ENCODE results near the gene MMGT1. TPM values are rescaled to one million over a fixed set of nuclear protein-coding genes. Genes with fewer than 3 reads are reported as not detected.

The MMGT1 gene
- 2.2 and 5.0 TPM in 2 replicates for total RNA-seq (ENCODE audit: low replicate concordance)

DNA sequence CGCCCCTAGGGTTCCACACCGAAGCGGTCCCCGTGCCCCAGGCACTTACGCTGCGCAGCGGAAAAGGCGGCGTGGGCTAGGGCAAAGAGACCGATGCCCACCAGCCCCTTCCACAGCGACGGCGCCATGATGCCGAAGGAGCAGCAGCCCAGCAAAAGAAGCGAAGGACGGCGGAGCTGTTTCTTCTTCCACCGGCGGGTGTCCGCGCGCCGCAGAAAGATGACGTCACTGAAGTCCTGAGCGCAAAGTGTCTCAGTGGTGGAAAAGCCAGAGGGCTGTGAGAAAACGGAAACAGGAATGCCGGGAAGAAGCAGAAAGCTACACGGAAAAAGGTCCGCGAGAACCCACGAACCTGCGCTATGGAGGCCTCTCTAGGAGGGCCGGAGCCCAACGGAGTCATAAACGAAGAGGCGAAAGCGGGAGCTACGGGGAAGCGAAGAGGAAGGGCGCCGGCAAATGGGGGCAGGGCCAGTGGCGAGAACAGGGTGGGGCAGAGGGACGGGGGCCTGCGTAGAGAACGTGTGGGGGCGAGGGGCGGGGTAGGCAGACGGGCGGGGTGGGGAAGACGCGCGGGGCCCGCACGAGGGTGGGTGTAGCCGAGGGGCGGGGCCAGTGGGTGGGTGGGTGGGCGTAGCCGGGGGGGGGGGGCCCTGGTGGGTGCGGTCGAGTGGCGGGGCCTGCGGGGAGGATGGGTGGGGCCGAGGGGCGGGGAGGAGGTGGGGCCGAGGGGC, at the start of gene MMGT1:
MMGT1 (minus strand) TSS at position 441 of the 731 bp plus-strand sequence; CDS start at position 128, 313 bp downstream.

DNA sequence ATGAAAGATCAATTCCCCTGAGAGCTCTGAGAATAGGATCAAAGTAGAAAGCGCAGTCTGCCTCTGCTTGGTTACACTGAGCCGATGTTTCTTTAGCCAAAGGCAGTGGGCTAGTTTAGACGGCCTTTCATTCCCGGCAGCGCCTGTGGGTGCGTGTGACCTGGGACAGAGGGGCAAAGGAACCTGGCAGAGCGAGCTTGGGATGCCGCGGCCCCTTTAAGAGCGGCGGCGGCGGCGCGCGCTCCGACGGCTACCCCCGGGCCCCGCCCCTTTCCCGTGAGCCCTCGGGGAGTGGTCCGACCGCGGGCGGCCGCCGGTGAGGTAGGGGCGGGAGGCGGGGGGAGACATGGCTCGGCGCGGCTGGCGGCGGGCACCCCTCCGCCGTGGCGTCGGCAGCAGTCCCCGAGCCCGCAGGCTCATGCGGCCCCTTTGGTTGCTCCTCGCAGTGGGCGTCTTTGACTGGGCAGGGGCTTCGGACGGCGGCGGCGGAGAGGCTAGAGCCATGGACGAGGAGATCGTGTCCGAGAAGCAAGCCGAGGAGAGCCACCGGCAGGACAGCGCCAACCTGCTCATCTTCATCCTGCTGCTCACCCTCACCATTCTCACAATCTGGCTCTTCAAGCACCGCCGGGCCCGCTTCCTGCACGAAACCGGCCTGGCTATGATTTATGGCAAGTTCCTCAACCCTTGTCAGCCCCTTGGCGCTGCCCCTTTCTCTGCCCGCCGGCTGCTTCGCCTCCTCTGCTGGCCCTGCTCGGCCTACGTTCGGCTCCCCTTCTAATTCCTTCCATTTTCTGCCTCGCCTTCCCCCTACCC, 11.6 kb upstream of the MMGT1 start, which contains the start of gene SLC9A6:
SLC9A6 (plus strand) TSS at position 279 of the 816 bp plus-strand sequence; CDS start at position 503, 224 bp downstream.

Other genes with a start within 250 kb of the MMGT1 start
- gene CT45A3, start 205.8 kb downstream of the MMGT1 start, total RNA-seq (ENCODE audit: low replicate concordance) = not detected in 2 replicates
- not detected in 2 replicates for gene CT45A5, start 188.5 kb downstream of the MMGT1 start, total RNA-seq (ENCODE audit: low replicate concordance)
- gene CT45A6, start 171.2 kb downstream of the MMGT1 start, total RNA-seq (ENCODE audit: low replicate concordance) = not detected in 2 replicates
- not detected in 2 replicates for gene CT45A2, start 154.0 kb downstream of the MMGT1 start, total RNA-seq (ENCODE audit: low replicate concordance)
- not detected in 2 replicates for gene CT45A7, start 136.7 kb downstream of the MMGT1 start, total RNA-seq (ENCODE audit: low replicate concordance)
- not detected in 2 replicates for gene CT45A8, start 119.5 kb downstream of the MMGT1 start, total RNA-seq (ENCODE audit: low replicate concordance)
- gene CT45A9, start 102.2 kb downstream of the MMGT1 start, total RNA-seq (ENCODE audit: low replicate concordance) = not detected in 2 replicates
- not detected in 2 replicates for gene CT45A10, start 80.5 kb downstream of the MMGT1 start, total RNA-seq (ENCODE audit: low replicate concordance)
- not detected in 2 replicates for gene SAGE1, start 80.3 kb downstream of the MMGT1 start, total RNA-seq (ENCODE audit: low replicate concordance)
- gene SLC9A6, start 11.4 kb upstream of the MMGT1 start, total RNA-seq (ENCODE audit: low replicate concordance) = 13.7 and 14.9 TPM in 2 replicates
- 66.1 and 85.3 TPM in 2 replicates for gene FHL1, start 173.5 kb upstream of the MMGT1 start, total RNA-seq (ENCODE audit: low replicate concordance)